ENCODE data around the gene CLN5. TPM values are rescaled to one million over a fixed set of nuclear protein-coding genes. Genes with fewer than 3 reads are reported as not detected.

The CLN5 gene
- total and polyA plus RNA-seq, 2 donors from 2014 or later: 59.5 to 80.8 TPM

GRCh38 chr13:76993473-76993872 is 1.6 kb downstream of the CLN5 start:
- Histone ChIP-seq H3K36me3 (ENCODE audit: control insufficient read depth in 2 of 3, insufficient read depth in 3 of 3, low read length in 3 of 3) (peaks cover 0 to 7% (median 2%) of the 10 kb centered on the region in 3 donors), H3K9me3 (ENCODE audit: control insufficient read depth in 2 of 3, insufficient read depth in 1 of 3, low read length in 3 of 3) (no peaks in the 10 kb centered on the region), H3K4me3 (ENCODE audit: low read length in 3 of 3) (peak overlapping the region in 1 of 3 donors; percentile 94), H3K27me3 (ENCODE audit: control insufficient read depth, insufficient read depth, low read length) (no peaks in the 10 kb centered on the region), H3K9ac (ENCODE audit: low read length in 3 of 3) (peak overlapping the region in 1 of 3 donors; percentile 96), H3K4me1 (ENCODE audit: control insufficient read depth in 2 of 3, insufficient read depth in 2 of 3, low read depth in 1 of 3, low read length in 3 of 3) (peaks cover 0 to 8% (median 2%) of the 10 kb centered on the region in 3 donors), H3K27ac (ENCODE audit: low read depth in 2 of 2, low read length in 2 of 2) (no peak overlapping the region)
- TF ChIP-seq CTCF (IDR thresholded peaks at IDR 0.05; ENCODE audit: borderline replicate concordance, extremely low read depth, insufficient read depth): no peak
- intact Hi-C loops (cut with DNase I): no loop called here
- DNase-seq (no peak), FAIRE-seq (no peak)

- no peaks in the 10 kb centered on the region for H3K9me3 ChIP-seq (ENCODE audit: control insufficient read depth in 2 of 3, insufficient read depth in 1 of 3, low read length in 3 of 3)
- H3K36me3 ChIP-seq (ENCODE audit: control insufficient read depth in 2 of 3, insufficient read depth in 3 of 3, low read length in 3 of 3): peaks cover 2 to 11% (median 4%) of the 10 kb centered on the region in 3 donors
- no peak overlapping the region for H3K9ac ChIP-seq (ENCODE audit: low read length in 3 of 3)
- intact Hi-C loops (cut with DNase I): no loop called here
- DNase-seq: no peak
- no peak overlapping the region for H3K4me3 ChIP-seq (ENCODE audit: low read length in 3 of 3)
- peaks cover 0 to 8% (median 2%) of the 10 kb centered on the region in 3 donors for H3K4me1 ChIP-seq (ENCODE audit: control insufficient read depth in 2 of 3, insufficient read depth in 2 of 3, low read depth in 1 of 3, low read length in 3 of 3)
- H3K27ac ChIP-seq (ENCODE audit: low read depth in 2 of 2, low read length in 2 of 2): no peak overlapping the region
- no peak for TF ChIP-seq CTCF (IDR thresholded peaks at IDR 0.05; ENCODE audit: borderline replicate concordance, extremely low read depth, insufficient read depth)
- H3K27me3 ChIP-seq (ENCODE audit: control insufficient read depth, insufficient read depth, low read length): no peaks in the 10 kb centered on the region
- FAIRE-seq: no peak
These were observed 2.4 kb downstream of the CLN5 start for GRCh38 chr13:76994281-76994680.

DNA sequence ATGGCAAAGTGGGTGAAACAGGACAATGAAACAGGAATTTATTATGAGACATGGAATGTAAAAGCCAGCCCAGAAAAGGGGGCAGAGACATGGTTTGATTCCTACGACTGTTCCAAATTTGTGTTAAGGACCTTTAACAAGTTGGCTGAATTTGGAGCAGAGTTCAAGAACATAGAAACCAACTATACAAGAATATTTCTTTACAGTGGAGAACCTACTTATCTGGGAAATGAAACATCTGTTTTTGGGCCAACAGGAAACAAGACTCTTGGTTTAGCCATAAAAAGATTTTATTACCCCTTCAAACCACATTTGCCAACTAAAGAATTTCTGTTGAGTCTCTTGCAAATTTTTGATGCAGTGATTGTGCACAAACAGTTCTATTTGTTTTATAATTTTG is 8.6 kb downstream of the CLN5 start:
- intact Hi-C loops (cut with DNase I): no loop called here
- Histone ChIP-seq H3K4me3 (ENCODE audit: low read length in 3 of 3) (no peak overlapping the region), H3K9me3 (ENCODE audit: control insufficient read depth in 2 of 3, insufficient read depth in 1 of 3, low read length in 3 of 3) (no peaks in the 10 kb centered on the region), H3K27me3 (ENCODE audit: control insufficient read depth, insufficient read depth, low read length) (no peaks in the 10 kb centered on the region), H3K9ac (ENCODE audit: low read length in 3 of 3) (no peak overlapping the region), H3K36me3 (ENCODE audit: control insufficient read depth in 2 of 3, insufficient read depth in 3 of 3, low read length in 3 of 3) (peaks cover 4 to 11% (median 8%) of the 10 kb centered on the region in 3 donors), H3K27ac (ENCODE audit: low read depth in 2 of 2, low read length in 2 of 2) (no peak overlapping the region), H3K4me1 (ENCODE audit: control insufficient read depth in 2 of 3, insufficient read depth in 2 of 3, low read depth in 1 of 3, low read length in 3 of 3) (peaks cover 0 to 8% (median 3%) of the 10 kb centered on the region in 3 donors)
- no peak for FAIRE-seq
- DNase-seq: peak in 1 of 5 donors; percentile 24
- TF ChIP-seq CTCF (IDR thresholded peaks at IDR 0.05; ENCODE audit: borderline replicate concordance, extremely low read depth, insufficient read depth): no peak

DNA sequence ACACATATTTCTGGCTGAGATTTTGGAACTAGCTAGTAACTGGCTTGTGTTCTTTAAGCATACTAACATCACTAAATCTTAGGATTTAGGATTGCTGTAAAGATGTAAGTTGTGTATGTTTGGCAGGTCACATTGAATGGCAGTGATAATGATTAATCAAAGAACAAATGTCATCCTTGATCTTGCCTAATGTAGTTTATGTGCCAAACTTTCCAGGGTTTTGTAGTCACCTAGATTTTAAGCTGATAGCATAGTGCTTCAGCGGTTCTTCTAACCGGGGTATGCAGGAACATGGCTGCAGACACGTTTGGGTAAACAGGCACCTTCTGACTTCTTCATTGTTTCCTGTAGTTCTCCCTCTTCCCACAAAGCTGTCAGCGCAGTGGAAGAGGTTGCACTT is 9.7 kb downstream of the CLN5 start:
- no peaks in the 10 kb centered on the region for H3K9me3 ChIP-seq (ENCODE audit: control insufficient read depth in 2 of 3, insufficient read depth in 1 of 3, low read length in 3 of 3)
- FAIRE-seq (no peak), DNase-seq (no peak)
- TF ChIP-seq CTCF (IDR thresholded peaks at IDR 0.05; ENCODE audit: borderline replicate concordance, extremely low read depth, insufficient read depth): no peak
- H3K27ac ChIP-seq (ENCODE audit: low read depth in 2 of 2, low read length in 2 of 2): no peak overlapping the region
- H3K27me3 ChIP-seq (ENCODE audit: control insufficient read depth, insufficient read depth, low read length): no peaks in the 10 kb centered on the region
- H3K36me3 ChIP-seq (ENCODE audit: control insufficient read depth in 2 of 3, insufficient read depth in 3 of 3, low read length in 3 of 3): peaks cover 2 to 11% (median 8%) of the 10 kb centered on the region in 3 donors
- H3K9ac ChIP-seq (ENCODE audit: low read length in 3 of 3): no peak overlapping the region
- intact Hi-C loops (cut with DNase I): no loop called here
- no peak overlapping the region for H3K4me3 ChIP-seq (ENCODE audit: low read length in 3 of 3)
- H3K4me1 ChIP-seq (ENCODE audit: control insufficient read depth in 2 of 3, insufficient read depth in 2 of 3, low read depth in 1 of 3, low read length in 3 of 3): peaks cover 0 to 8% (median 3%) of the 10 kb centered on the region in 3 donors
